CD4-positive, alpha-beta T cell (primary cell): ENCODE results near the gene ME3. TPM values are rescaled to one million over a fixed set of nuclear protein-coding genes. Genes with fewer than 3 reads are reported as not detected.

Source experiments
- ATAC-seq: fragments of 200-7000 bp; cut with Tn5 transposase; one replicate; pipeline ENCODE4 v1.10.0; 2022; ENCODE audit warnings: mild to moderate bottlenecking; ENCODE audit not compliant: poor library complexity
- CTCF ChIA-PET: fragments of 350-600 bp; sonication (Branson Sonifier 250); formaldehyde crosslinking; loops from one replicate; lab custom pipeline; 2021; ENCODE audit warnings: antibody characterized with exemption, inconsistent platforms; lab: Charles Lee
- POLR2A ChIA-PET: fragments of 350-600 bp; sonication (Branson Sonifier 250); formaldehyde crosslinking; loops from one replicate; lab custom pipeline; 2021; ENCODE audit warnings: antibody characterized with exemption, inconsistent platforms; lab: Charles Lee
- DNase-seq, 14 experiments: peaks; one replicate each; pipeline ENCODE4 v3.0.0-alpha.2; 2013 to 2020; ENCODE audit warnings: mixed read lengths in 2 of 14
- H3K27ac ChIP-seq, 2 donors: one replicate each; pipeline versions ENCODE4 v1.5.1 to v1.7.0; 2013; ENCODE audit warnings: low read length in 2 of 2, low read depth in 1 of 2, mild to moderate bottlenecking in 1 of 2
- H3K27me3 ChIP-seq, 2 experiments: 1 replicate in 1 of 2; 2 replicates in 1 of 2; pipeline versions ENCODE4 v1.6.1 to v1.7.0; 2013; ENCODE audit warnings: low read length in 2 of 2, control low read depth in 1 of 2, mild to moderate bottlenecking in 1 of 2, moderate library complexity in 1 of 2; ENCODE audit not compliant: insufficient read depth in 2 of 2, control insufficient read depth in 1 of 2
- H3K36me3 ChIP-seq: one replicate; pipeline ENCODE4 v1.6.1; 2013; ENCODE audit warnings: low read length, control low read depth; ENCODE audit not compliant: insufficient read depth
- H3K4me1 ChIP-seq: one replicate; pipeline ENCODE4 v1.6.1; 2013; ENCODE audit warnings: low read length, control low read depth; ENCODE audit not compliant: insufficient read depth
- H3K4me3 ChIP-seq: one replicate; pipeline ENCODE4 v1.5.1; 2013; ENCODE audit warnings: mild to moderate bottlenecking, low read length, moderate library complexity
- H3K9me3 ChIP-seq, 2 experiments: 1 replicate in 1 of 2; 2 replicates in 1 of 2; pipeline versions ENCODE4 v1.6.1 to v1.7.0; 2013; ENCODE audit warnings: low read length in 2 of 2, mild to moderate bottlenecking in 2 of 2, control low read depth in 1 of 2, moderate library complexity in 1 of 2; ENCODE audit not compliant: control insufficient read depth in 1 of 2, insufficient read depth in 1 of 2
- H3K27ac Mint-ChIP-seq: one replicate; pipeline ENCODE4 v1.8.0; 2020; ENCODE audit warnings: mixed read lengths
- H3K27me3 Mint-ChIP-seq: one replicate; pipeline ENCODE4 v1.8.0; 2021; ENCODE audit warnings: mixed read lengths
- H3K36me3 Mint-ChIP-seq: one replicate; pipeline ENCODE4 v1.8.0; 2021; ENCODE audit warnings: low read depth, mixed read lengths
- H3K4me1 Mint-ChIP-seq: one replicate; pipeline ENCODE4 v1.8.0; 2021; ENCODE audit warnings: low read depth, mixed read lengths
- H3K4me3 Mint-ChIP-seq: one replicate; pipeline ENCODE4 v1.8.0; 2020; ENCODE audit warnings: mild to moderate bottlenecking, mixed read lengths
- H3K9me3 Mint-ChIP-seq: one replicate; pipeline ENCODE4 v1.8.0; 2020; ENCODE audit warnings: mixed read lengths
- CTCF ChIP-seq: fragments of 200-600 bp; IDR thresholded peaks from one replicate; pipeline ENCODE4 v1.8.0; 2022; ENCODE audit warnings: antibody characterized with exemption, mild to moderate bottlenecking
- intact Hi-C, 2 experiments: fragments of 100-400 bp; cut with DNase I in 1 of 2; cut with micrococcal nuclease in 1 of 2; formaldehyde crosslinking; loops; one replicate each; pipeline versions ENCODE4 v1.15.1 to v1.9.0; 2023 to 2025; cut with DNase I, micrococcal nuclease
- total RNA-seq, 174 experiments: library from RNA in 2 of 174; stranded (reverse) in 2 of 174; gene quantifications; one replicate each; pipeline ENCODE4 v1.2.3 and lab custom pipeline; 2021 to 2026

Gene ME3
- total RNA-seq, 2 experiments from 2014 or later = 9.1 to 10.6 TPM

GRCh38 chr11:86397351-86397750 lies 275.1 kb downstream of the ME3 start:
- Histone ChIP-seq H3K4me3 (no peak overlapping the region), H3K27ac (no peak overlapping the region), H3K9me3 (no peaks in the 10 kb centered on the region), H3K27me3 (no peaks in the 10 kb centered on the region), H3K36me3 (no peaks in the 10 kb centered on the region), H3K4me1 (no peaks in the 10 kb centered on the region)
- intact Hi-C loops = no loop called here
- no peaks in the 10 kb centered on the region for H3K4me1 Mint-ChIP-seq
- POLR2A ChIA-PET = no interaction called here
- H3K36me3 Mint-ChIP-seq = no peaks in the 10 kb centered on the region
- H3K4me3 Mint-ChIP-seq = no peak overlapping the region
- CTCF ChIA-PET = no interaction called here
- no peaks in the 10 kb centered on the region for H3K9me3 Mint-ChIP-seq
- DNase-seq = no peak
- H3K27ac Mint-ChIP-seq = no peak overlapping the region
- H3K27me3 Mint-ChIP-seq = no peaks in the 10 kb centered on the region
- no peak for ATAC-seq
- TF ChIP-seq CTCF = no peak

DNA sequence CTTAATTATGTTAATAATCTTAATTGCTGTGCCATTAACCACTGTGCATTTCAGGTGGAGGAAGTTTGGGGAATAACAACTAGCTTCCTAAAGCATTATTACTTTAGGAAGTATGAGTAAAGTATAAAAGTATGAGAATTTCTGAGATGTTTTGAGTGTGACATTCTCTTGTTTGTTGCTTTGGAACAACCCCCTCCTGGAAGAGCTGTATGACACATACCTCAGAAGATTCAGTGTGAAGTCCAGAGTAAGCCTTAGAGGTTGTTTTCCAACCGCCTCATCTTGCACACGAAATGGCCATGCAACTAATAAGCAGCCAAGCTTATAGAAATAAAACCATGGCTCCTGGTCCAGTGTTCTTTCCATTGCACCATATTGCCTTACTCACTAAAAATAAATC lies 276.0 kb downstream of the ME3 start:
- H3K36me3 Mint-ChIP-seq = no peaks in the 10 kb centered on the region
- CTCF ChIA-PET = no interaction called here
- Histone ChIP-seq H3K4me1 (no peaks in the 10 kb centered on the region), H3K36me3 (no peaks in the 10 kb centered on the region), H3K4me3 (no peak overlapping the region), H3K9me3 (no peaks in the 10 kb centered on the region), H3K27me3 (no peaks in the 10 kb centered on the region), H3K27ac (no peak overlapping the region)
- TF ChIP-seq CTCF = no peak
- intact Hi-C loops = no loop called here
- DNase-seq = no peak
- no peak overlapping the region for H3K4me3 Mint-ChIP-seq
- H3K4me1 Mint-ChIP-seq = no peaks in the 10 kb centered on the region
- H3K9me3 Mint-ChIP-seq = no peaks in the 10 kb centered on the region
- H3K27me3 Mint-ChIP-seq = no peaks in the 10 kb centered on the region
- no peak for ATAC-seq
- POLR2A ChIA-PET = no interaction called here
- no peak overlapping the region for H3K27ac Mint-ChIP-seq

- no peak for DNase-seq
- no peak for ATAC-seq
- no peak overlapping the region for H3K4me3 Mint-ChIP-seq
- no peak overlapping the region for H3K27ac ChIP-seq
- no peaks in the 10 kb centered on the region for H3K27me3 ChIP-seq
- no peaks in the 10 kb centered on the region for H3K9me3 Mint-ChIP-seq
- no peaks in the 10 kb centered on the region for H3K36me3 ChIP-seq
- no peaks in the 10 kb centered on the region for H3K36me3 Mint-ChIP-seq
- no peaks in the 10 kb centered on the region for H3K4me1 Mint-ChIP-seq
- TF ChIP-seq CTCF = no peak
- intact Hi-C loops = no loop called here
- ChIA-PET CTCF (no interaction called here), POLR2A (no interaction called here)
- H3K27ac Mint-ChIP-seq = no peak overlapping the region
- no peak overlapping the region for H3K4me3 ChIP-seq
- H3K9me3 ChIP-seq = no peaks in the 10 kb centered on the region
- H3K4me1 ChIP-seq = no peaks in the 10 kb centered on the region
- H3K27me3 Mint-ChIP-seq = no peaks in the 10 kb centered on the region
Measured at GRCh38 chr11:86395061-86395551, 277.3 kb downstream of the ME3 start.

Other genes with a start within 250 kb of the ME3 start
- under 1 TPM in 1 of 2 experiments, not detected in 1; 0.05 TPM for gene PRSS23, start 127.9 kb upstream of the ME3 start, total RNA-seq